DMS114 treated with DMSO at 0.1 percent for 48 hours (cell line): ENCODE data around the gene GLB1L2.

Experiments
- DNase-seq: peaks from one replicate; lab custom pipeline; 2025; ENCODE audit not compliant: unreplicated experiment; lab: John Stamatoyannopoulos, UW

GLB1L2 gene

DNA sequence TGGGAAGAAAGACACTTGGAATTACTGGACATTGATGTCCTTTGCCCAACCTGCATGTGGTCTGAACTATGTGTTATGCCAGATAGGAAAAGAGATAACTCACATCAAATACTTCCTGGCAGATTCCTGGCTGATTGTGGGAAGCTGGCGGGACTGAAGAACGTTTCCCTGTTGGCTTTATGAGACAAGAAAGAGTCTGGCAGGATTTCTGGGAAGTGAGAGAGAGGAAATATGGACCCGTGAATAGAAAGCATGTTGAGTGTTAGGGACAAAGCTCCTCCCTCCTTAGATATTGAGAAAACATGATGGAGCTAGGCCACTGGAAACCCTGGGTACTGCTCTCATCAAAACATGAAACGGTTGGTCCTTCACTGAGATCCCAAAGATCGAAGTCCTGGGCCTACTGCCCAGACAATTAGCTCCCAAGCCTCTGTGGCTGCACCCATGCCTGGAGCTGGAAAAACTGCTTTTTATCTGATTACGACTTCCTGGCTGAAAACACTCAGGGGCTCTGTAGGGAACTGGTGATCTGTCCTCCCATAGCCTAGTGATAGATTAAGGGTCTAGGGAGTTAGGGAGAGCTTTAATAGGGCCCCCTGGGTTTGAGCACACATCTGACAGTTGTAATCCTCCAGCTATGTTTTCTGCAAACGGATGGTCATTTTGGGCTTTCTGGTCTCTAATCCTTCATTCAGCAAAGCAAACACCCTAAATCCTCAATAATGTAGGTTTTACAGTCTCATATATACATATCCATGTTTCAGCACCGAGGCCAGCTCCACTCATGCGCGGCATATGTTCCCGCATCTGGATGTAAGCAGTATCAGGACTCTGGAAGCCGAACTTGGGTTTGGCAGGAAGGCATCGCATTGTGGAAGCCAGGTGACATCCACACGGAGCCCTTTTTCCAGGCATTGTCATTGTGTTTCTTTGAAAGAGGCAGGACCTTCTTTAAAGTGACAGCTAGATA, 86.4 kb downstream of the GLB1L2 start:
- DNase-seq, result no peak

DNA sequence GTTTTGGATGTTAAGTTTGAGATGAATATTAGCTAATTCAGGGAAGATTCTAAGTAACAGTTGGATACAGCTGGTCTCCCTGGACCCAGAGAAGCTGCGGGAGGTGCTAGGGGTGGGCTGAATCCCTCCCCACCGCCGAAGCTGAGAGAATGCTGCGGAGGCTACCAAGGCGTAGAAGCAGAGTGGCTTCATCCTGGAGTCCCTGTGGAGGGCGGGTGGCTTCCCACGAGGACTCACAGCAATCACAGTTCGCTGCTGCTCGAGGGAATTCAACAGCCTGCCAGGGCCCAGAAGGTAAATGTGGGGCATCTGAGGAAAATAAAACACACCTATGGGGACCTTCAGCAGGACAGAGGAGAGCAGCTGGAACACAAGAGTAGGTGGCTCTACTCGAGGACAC, 91.3 kb downstream of the GLB1L2 start:
- no peak for DNase-seq

DNA sequence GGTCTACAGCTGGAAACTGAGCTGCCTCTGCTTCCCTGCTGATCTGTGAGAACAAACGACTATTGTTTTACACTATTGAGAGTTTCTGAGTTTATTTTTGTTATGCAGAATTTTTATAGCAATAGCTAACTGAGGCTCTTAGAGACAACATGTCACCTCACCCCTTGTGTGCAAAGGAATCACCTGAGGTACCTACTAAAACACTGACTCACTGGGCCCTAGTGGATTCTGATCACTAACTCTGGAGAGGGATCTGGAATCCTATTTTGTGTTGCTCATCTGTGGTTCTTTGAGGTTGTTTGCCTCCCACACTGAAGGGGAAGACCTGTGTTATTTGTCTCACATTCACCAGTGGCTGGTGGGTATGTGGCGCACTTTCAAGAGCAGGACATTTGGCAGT, 93.6 kb downstream of the GLB1L2 start:
- no peak for DNase-seq
